Glutamatergic neuron (in vitro differentiated cells): ENCODE measurements around the gene ANKRD63. TPM values are rescaled to one million over a fixed set of nuclear protein-coding genes. Genes with fewer than 3 reads are reported as not detected.

Experiments
- DNase-seq: peaks from one replicate; pipeline ENCODE4 v3.0.0; 2022
- H3K27ac Mint-ChIP-seq: one replicate; pipeline ENCODE4 v1.8.0; 2020; ENCODE audit warnings: mild to moderate bottlenecking, mixed read lengths, inconsistent platforms; ENCODE audit not compliant: unreplicated experiment
- H3K27me3 Mint-ChIP-seq: one replicate; pipeline ENCODE4 v1.8.0; 2020; ENCODE audit warnings: mild to moderate bottlenecking, moderate library complexity, mixed read lengths, inconsistent platforms; ENCODE audit not compliant: unreplicated experiment
- H3K36me3 Mint-ChIP-seq: one replicate; pipeline ENCODE4 v1.8.0; 2020; ENCODE audit warnings: mild to moderate bottlenecking, mixed read lengths, inconsistent platforms; ENCODE audit not compliant: unreplicated experiment
- H3K4me1 Mint-ChIP-seq: one replicate; pipeline ENCODE4 v1.8.0; 2020; ENCODE audit warnings: mild to moderate bottlenecking, low read depth, mixed read lengths, inconsistent platforms; ENCODE audit not compliant: unreplicated experiment
- H3K4me3 Mint-ChIP-seq: one replicate; pipeline ENCODE4 v1.8.0; 2020; ENCODE audit warnings: mild to moderate bottlenecking, mixed read lengths, inconsistent platforms; ENCODE audit not compliant: unreplicated experiment
- H3K9me3 Mint-ChIP-seq: one replicate; pipeline ENCODE4 v1.8.0; 2020; ENCODE audit warnings: mild to moderate bottlenecking, moderate library complexity, mixed read lengths, inconsistent platforms; ENCODE audit not compliant: unreplicated experiment
- CTCF ChIP-seq: fragments of 200-600 bp; sonication (generic); IDR thresholded peaks from one replicate; pipeline ENCODE4 v1.5.0; 2021; ENCODE audit not compliant: partially characterized antibody, unreplicated experiment
- total RNA-seq: library from RNA; stranded (reverse); fragmentation: NEBNext Ultra II Directional; extraction: Animal tissue kit (Norgen Biotek cat#: 25700); gene quantifications from one replicate; pipeline ENCODE4 v1.2.1, GENCODE V29; 2021; ENCODE audit not compliant: unreplicated experiment

ANKRD63 gene
- total RNA-seq, 1 donor from 2014 or later = not detected

GRCh38 chr15:40320931-40321371 is 38.1 kb upstream of the ANKRD63 start:
- Mint-ChIP-seq H3K27ac (peak overlapping the region; percentile 60), H3K9me3 (peaks cover 7% of the 10 kb centered on the region), H3K27me3 (peaks cover 6% of the 10 kb centered on the region), H3K4me3 (peak overlapping the region; percentile 31), H3K4me1 (peaks cover 18% of the 10 kb centered on the region), H3K36me3 (no peaks in the 10 kb centered on the region)
- DNase-seq = peak; percentile 42
- peak; percentile 97 for TF ChIP-seq CTCF

- no peaks in the 10 kb centered on the region for H3K36me3 Mint-ChIP-seq
- H3K4me1 Mint-ChIP-seq = peaks cover 14% of the 10 kb centered on the region
- H3K27ac Mint-ChIP-seq = no peak overlapping the region
- H3K27me3 Mint-ChIP-seq = peaks cover 6% of the 10 kb centered on the region
- no peak overlapping the region for H3K4me3 Mint-ChIP-seq
- peaks cover 7% of the 10 kb centered on the region for H3K9me3 Mint-ChIP-seq
- TF ChIP-seq CTCF = no peak
- DNase-seq = no peak
Observed at GRCh38 chr15:40320409-40320808, 37.5 kb upstream of the ANKRD63 start.

- Mint-ChIP-seq H3K27ac (no peak overlapping the region), H3K4me3 (no peak overlapping the region), H3K36me3 (no peaks in the 10 kb centered on the region), H3K27me3 (peaks cover 4% of the 10 kb centered on the region), H3K4me1 (peaks cover 9% of the 10 kb centered on the region), H3K9me3 (peaks cover 4% of the 10 kb centered on the region)
- DNase-seq = no peak
- no peak for TF ChIP-seq CTCF
Observed at GRCh38 chr15:40317580-40317979, 34.7 kb upstream of the ANKRD63 start.

GRCh38 chr15:40316931-40317330 is 34.1 kb upstream of the ANKRD63 start:
- no peak for TF ChIP-seq CTCF
- Mint-ChIP-seq H3K9me3 (peaks cover 4% of the 10 kb centered on the region), H3K36me3 (no peaks in the 10 kb centered on the region), H3K4me3 (no peak overlapping the region), H3K27ac (no peak overlapping the region), H3K4me1 (peaks cover 8% of the 10 kb centered on the region), H3K27me3 (peaks cover 4% of the 10 kb centered on the region)
- no peak for DNase-seq

- Mint-ChIP-seq H3K4me3 (no peak overlapping the region), H3K27me3 (no peaks in the 10 kb centered on the region), H3K4me1 (peaks cover 3% of the 10 kb centered on the region), H3K36me3 (no peaks in the 10 kb centered on the region), H3K9me3 (peaks cover 1% of the 10 kb centered on the region), H3K27ac (no peak overlapping the region)
- no peak for DNase-seq
- TF ChIP-seq CTCF = no peak
Observed at GRCh38 chr15:40314723-40315276, 31.9 kb upstream of the ANKRD63 start.
